HG03064 (cell line): ENCODE data around the gene EXOC3L1.

Source experiments
- ATAC-seq: cut with Tn5 transposase; IDR thresholded peaks from one replicate; pipeline ENCODE4 v1.9.1; 2021; ENCODE audit warnings: low read depth; ENCODE audit not compliant: unreplicated experiment

EXOC3L1 gene

GRCh38 chr16:67150833-67151396 is 39.0 kb downstream of the EXOC3L1 start, which contains the start of gene B3GNT9:
Gene B3GNT9 (minus strand): TSS chr16:67150998. CDS start chr16:67150485, 513 bp downstream.
- ATAC-seq: no peak

- ATAC-seq: no peak
Measured at GRCh38 chr16:67150047-67150832, 39.7 kb downstream of the EXOC3L1 start.

- no peak for ATAC-seq
Measured at GRCh38 chr16:67149276-67150046, 40.5 kb downstream of the EXOC3L1 start.

- ATAC-seq: no peak
Measured at GRCh38 chr16:67148656-67149275, 41.2 kb downstream of the EXOC3L1 start.

GRCh38 chr16:67148221-67148620 is 41.7 kb downstream of the EXOC3L1 start:
- ATAC-seq: no peak

- ATAC-seq: no peak
Measured at GRCh38 chr16:67147437-67148140, 42.3 kb downstream of the EXOC3L1 start.

GRCh38 chr16:67146523-67147357 is 43.2 kb downstream of the EXOC3L1 start:
- ATAC-seq: no peak

- ATAC-seq: no peak
Measured at GRCh38 chr16:67145746-67146145, 44.2 kb downstream of the EXOC3L1 start.

- no peak for ATAC-seq
Measured at GRCh38 chr16:67144943-67145342, 45.0 kb downstream of the EXOC3L1 start.

- no peak for ATAC-seq
Measured at GRCh38 chr16:67142342-67142741, 47.6 kb downstream of the EXOC3L1 start.

- ATAC-seq: no peak
Measured at GRCh38 chr16:67141391-67141790, 48.5 kb downstream of the EXOC3L1 start.

- no peak for ATAC-seq
Measured at GRCh38 chr16:67137605-67138004, 52.3 kb downstream of the EXOC3L1 start.
